Measurements from ENCODE around the gene BTK.

The BTK gene

DNA sequence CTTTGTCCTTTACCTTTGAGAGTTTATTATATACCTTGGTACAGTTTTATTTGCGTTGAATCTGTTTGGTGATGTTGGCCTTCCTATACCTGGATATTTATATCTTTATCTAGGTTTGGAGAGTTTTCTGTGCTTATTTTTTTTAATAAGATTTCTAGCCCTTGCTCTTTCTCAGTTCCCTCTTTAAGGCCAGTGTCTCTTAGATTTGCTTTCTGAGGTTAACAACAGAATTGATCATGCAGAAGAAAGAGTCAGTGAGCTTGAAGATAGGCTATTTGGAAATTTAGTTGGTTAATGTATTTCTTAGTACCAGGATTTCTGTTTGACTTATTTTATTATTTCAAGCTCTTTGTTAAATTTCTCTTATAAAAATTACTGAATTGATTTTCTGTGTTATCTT is 82.2 kb downstream of the BTK start:
- no peak for DNase-seq
